Lung (tissue), 12 donors: ENCODE measurements around the gene SYNE3. TPM values are rescaled to one million over a fixed set of nuclear protein-coding genes. Genes with fewer than 3 reads are reported as not detected.
A peak's percentile ranks its signal among the peaks of the same experiment; 100 is the strongest.

ENCODE experiments used
- ATAC-seq: fragments of 200-7000 bp; cut with Tn5 transposase; one replicate; pipeline ENCODE4 v1.9.1; 2020; ENCODE audit warnings: moderate number of reproducible peaks; ENCODE audit not compliant: insufficient read depth, low FRiP score
- DNase-seq, 3 donors: peaks; one replicate each; pipeline ENCODE4 v3.0.0-alpha.2; 2013 to 2017
- H3K27ac ChIP-seq, 2 donors: one replicate each; pipeline ENCODE4 v1.5.1; 2013; ENCODE audit warnings: mild to moderate bottlenecking in 2 of 2, moderate library complexity in 2 of 2, control low read depth in 1 of 2, inconsistent platforms in 1 of 2, low read depth in 1 of 2, low read length in 1 of 2
- H3K27me3 ChIP-seq, 3 donors: one replicate each; pipeline ENCODE4 v1.5.1; 2013; ENCODE audit warnings: low read length in 2 of 3; ENCODE audit not compliant: control insufficient read depth in 3 of 3, insufficient read depth in 3 of 3
- H3K36me3 ChIP-seq, 4 donors: one replicate each; pipeline ENCODE4 v1.5.1; 2013; ENCODE audit warnings: low read length in 4 of 4, mild to moderate bottlenecking in 1 of 4, moderate library complexity in 1 of 4; ENCODE audit not compliant: control insufficient read depth in 4 of 4, insufficient read depth in 4 of 4
- H3K4me1 ChIP-seq, 5 donors: one replicate each; pipeline ENCODE4 v1.5.1; 2013; ENCODE audit warnings: low read length in 5 of 5, mild to moderate bottlenecking in 2 of 5, moderate library complexity in 1 of 5; ENCODE audit not compliant: control insufficient read depth in 5 of 5, insufficient read depth in 5 of 5
- H3K4me3 ChIP-seq: one replicate; pipeline ENCODE4 v1.5.1; 2013; ENCODE audit warnings: mild to moderate bottlenecking, control low read depth, moderate library complexity
- H3K9ac ChIP-seq, 2 donors: one replicate each; pipeline ENCODE4 v1.5.1; 2013; ENCODE audit warnings: low read length in 2 of 2, control low read depth in 1 of 2; ENCODE audit not compliant: insufficient read depth in 1 of 2
- H3K9me3 ChIP-seq, 4 donors: one replicate each; pipeline ENCODE4 v1.5.1; 2013; ENCODE audit warnings: low read length in 3 of 4, mild to moderate bottlenecking in 1 of 4, moderate library complexity in 1 of 4; ENCODE audit not compliant: control insufficient read depth in 4 of 4, insufficient read depth in 3 of 4
- WGBS, 2 donors: extraction: QIAGEN DNeasy Blood & Tissue Kit; methylation state at CpG; one replicate each; pipeline ENCODE4 v1.1.7; 2013; 5-methylcytosine and 5-hydroxymethylcytosine counted together
- polyA plus RNA-seq, 2 donors: library from polyadenylated mRNA; stranded (reverse); fragments of 200-250 nt; gene quantifications; one replicate each; pipeline ENCODE4 v1.2.1, GENCODE V29; 2013
- total RNA-seq, 2 donors: library from RNA; depleted of rRNA in 1 of 2; stranded (reverse); fragments of >200 nt in 1 of 2; gene quantifications; one replicate each; pipeline ENCODE4 v1.2.1, GENCODE V29; 2014 to 2021
- TF ChIP-seq, protein P1 (sequence below): IDR thresholded peaks from 2 replicates; pipeline ENCODE4 v1.5.1; 2012; ENCODE audit warnings: mild to moderate bottlenecking; ENCODE audit errors: control extremely low read depth, extremely low read depth
- donor health status: control.
- donor health status: control.
- donor health status: Bipolar disorder and iron deficiency.
- donor health status: healthy.
- donor health status: DM: yes; HTN: yes; CAD: no.

The SYNE3 gene
- total and polyA plus RNA-seq, 4 donors = 2.7 to 30.5 (median 6.1) TPM

DNA sequence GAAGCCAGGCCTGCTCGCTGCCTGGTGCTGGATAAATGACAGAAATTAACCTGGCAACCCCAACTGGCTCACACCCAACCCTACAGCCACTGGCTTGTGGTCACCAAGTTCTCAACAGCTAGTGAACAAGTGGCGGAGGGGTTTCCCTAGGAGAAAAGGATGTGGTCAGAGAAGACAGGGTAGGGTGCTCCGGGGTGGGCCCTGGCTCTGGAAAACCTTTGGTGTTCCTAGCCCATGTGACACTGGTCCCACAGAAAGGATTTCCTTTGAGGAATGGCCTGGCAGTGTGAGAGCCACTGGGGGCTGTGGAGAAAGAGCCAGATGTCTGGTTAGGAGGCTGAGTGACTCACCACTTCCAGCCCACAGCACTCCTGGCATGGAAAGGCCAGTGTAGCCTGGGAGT is 8.7 kb downstream of the SYNE3 start:
- no peak for DNase-seq
- peak overlapping the region; percentile 37 to 65 for H3K27ac ChIP-seq
- H3K9ac ChIP-seq = no peak overlapping the region

DNA sequence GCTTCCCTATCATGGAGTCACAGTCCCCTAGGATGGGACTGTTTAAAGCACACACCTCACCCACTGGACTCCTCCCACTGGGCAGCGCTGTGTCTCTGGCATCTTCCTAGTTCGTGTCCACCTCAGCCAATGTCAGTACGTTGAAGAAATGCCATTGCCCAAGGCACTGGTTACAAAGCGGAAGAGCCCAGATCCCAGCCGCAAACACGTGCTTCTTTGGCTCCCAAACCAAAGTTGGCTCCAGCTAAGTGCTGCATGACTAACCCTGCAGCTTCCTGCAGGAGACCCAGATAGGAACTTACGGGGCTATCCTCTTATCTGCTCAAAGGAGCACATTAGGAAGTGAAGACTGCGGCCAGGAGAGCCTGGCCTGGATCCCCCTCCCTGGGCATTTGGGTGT is 9.3 kb downstream of the SYNE3 start:
- Histone ChIP-seq H3K4me1 (peaks cover 0 to 13% (median 2%) of the 10 kb centered on the region in 5 donors), H3K27ac (peak overlapping the region; percentile 52 to 65), H3K36me3 (peaks cover 0 to 4% (median 0%) of the 10 kb centered on the region in 4 donors), H3K9ac (no peak overlapping the region), H3K4me3 (no peak overlapping the region), H3K9me3 (no peaks in the 10 kb centered on the region), H3K27me3 (no peaks in the 10 kb centered on the region)
- ATAC-seq (peak; percentile 74), DNase-seq (peak in 1 of 3 donors; percentile 58)
- TF ChIP-seq, protein P1, sequence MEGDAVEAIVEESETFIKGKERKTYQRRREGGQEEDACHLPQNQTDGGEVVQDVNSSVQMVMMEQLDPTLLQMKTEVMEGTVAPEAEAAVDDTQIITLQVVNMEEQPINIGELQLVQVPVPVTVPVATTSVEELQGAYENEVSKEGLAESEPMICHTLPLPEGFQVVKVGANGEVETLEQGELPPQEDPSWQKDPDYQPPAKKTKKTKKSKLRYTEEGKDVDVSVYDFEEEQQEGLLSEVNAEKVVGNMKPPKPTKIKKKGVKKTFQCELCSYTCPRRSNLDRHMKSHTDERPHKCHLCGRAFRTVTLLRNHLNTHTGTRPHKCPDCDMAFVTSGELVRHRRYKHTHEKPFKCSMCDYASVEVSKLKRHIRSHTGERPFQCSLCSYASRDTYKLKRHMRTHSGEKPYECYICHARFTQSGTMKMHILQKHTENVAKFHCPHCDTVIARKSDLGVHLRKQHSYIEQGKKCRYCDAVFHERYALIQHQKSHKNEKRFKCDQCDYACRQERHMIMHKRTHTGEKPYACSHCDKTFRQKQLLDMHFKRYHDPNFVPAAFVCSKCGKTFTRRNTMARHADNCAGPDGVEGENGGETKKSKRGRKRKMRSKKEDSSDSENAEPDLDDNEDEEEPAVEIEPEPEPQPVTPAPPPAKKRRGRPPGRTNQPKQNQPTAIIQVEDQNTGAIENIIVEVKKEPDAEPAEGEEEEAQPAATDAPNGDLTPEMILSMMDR = no peak
- 22 to 44% methylated on average over 8 of the region's 8 CpGs for WGBS, 2 donors

More for the DNA sequence above, 8.7 kb downstream of the SYNE3 start:
- Histone ChIP-seq H3K9me3 (no peaks in the 10 kb centered on the region), H3K4me1 (peaks cover 0 to 13% (median 0%) of the 10 kb centered on the region in 5 donors), H3K27me3 (no peaks in the 10 kb centered on the region), H3K36me3 (peaks cover 0 to 4% (median 0%) of the 10 kb centered on the region in 4 donors), H3K4me3 (no peak overlapping the region)
- TF ChIP-seq, protein P1 = no peak
- WGBS, 2 donors = 29 to 59% methylated on average over 3 of the region's 3 CpGs
- ATAC-seq = peak; percentile 54

DNA sequence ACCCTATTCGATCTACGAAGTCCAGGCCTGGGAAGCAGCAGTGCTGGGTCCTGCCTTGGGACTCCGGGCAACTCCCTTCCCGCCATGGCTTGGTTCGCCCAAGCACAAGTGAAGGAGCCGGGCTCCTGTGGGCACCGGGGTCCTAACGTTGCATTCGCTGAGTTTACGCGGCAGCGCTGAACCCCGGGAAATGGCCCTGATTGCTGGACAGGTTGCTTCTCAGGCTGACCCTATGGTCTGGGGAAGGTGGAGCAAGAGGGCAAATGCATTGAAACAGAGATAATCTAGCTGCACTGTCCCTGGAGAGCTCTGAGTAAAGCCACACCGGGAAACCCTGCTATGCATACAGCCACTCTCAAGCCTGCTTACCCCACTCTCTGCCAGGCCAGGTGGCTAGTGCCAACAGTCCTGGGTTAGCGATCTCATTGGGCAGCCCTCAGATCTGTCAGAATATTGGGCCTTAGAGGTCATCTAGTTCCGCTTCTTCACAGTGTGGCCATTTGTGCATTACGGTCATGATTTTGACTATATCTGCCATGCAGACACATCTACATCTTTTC is 11.3 kb downstream of the SYNE3 start:
- TF ChIP-seq, protein P1 = no peak

More for the DNA sequence above, 11.3 kb downstream of the SYNE3 start:
- H3K4me3 ChIP-seq = no peak overlapping the region
- DNase-seq (no peak), ATAC-seq (no peak)
- no peaks in the 10 kb centered on the region for H3K9me3 ChIP-seq
- no peak overlapping the region for H3K9ac ChIP-seq
- H3K27me3 ChIP-seq = no peaks in the 10 kb centered on the region
- WGBS, 2 donors = 87 to 88% methylated on average over 17 of the region's 17 CpGs
- H3K4me1 ChIP-seq = peaks cover 0 to 13% (median 2%) of the 10 kb centered on the region in 5 donors
- H3K27ac ChIP-seq = no peak overlapping the region
- H3K36me3 ChIP-seq = peaks cover 0 to 5% (median 0%) of the 10 kb centered on the region in 4 donors
